ENCODE measurements around the gene TBX15. TPM values are rescaled to one million over a fixed set of nuclear protein-coding genes. Genes with fewer than 3 reads are reported as not detected.

The TBX15 gene
- total RNA-seq: not detected in 2 replicates

GRCh38 chr1:118988186-118989005 is at the start of gene TBX15:
TSS of gene TBX15 (minus strand) at chr1:118988343. CDS start at chr1:118987795, 548 bp downstream.

Other genes with a start within 250 kb of the TBX15 start
- 9.1 and 10.3 TPM in 2 replicates for gene WARS2, start 152.3 kb upstream of the TBX15 start, total RNA-seq

Data from hair follicular keratinocyte (primary cell).